Right cardiac atrium (tissue), 5 donors: ENCODE results near the gene ACBD4. TPM values are rescaled to one million over a fixed set of nuclear protein-coding genes. Genes with fewer than 3 reads are reported as not detected.

ENCODE experiments used
- ATAC-seq, 2 donors: fragments of 200-7000 bp; cut with Tn5 transposase; one replicate each; pipeline versions ENCODE4 v1.8.0 to v1.9.1; 2020; ENCODE audit warnings: moderate library complexity in 2 of 2, mild to moderate bottlenecking in 1 of 2
- DNase-seq, 3 donors: peaks; one replicate each; pipeline ENCODE4 v3.0.0-alpha.2; 2020
- H3K27ac ChIP-seq: one replicate; pipeline ENCODE4 v1.5.1; 2013; ENCODE audit warnings: mild to moderate bottlenecking, low read length, control low read depth, moderate library complexity
- H3K27me3 ChIP-seq: one replicate; pipeline ENCODE4 v1.6.1; 2013; ENCODE audit not compliant: control insufficient read depth, insufficient read depth
- H3K4me1 ChIP-seq: one replicate; pipeline ENCODE4 v1.6.1; 2013; ENCODE audit warnings: low read length; ENCODE audit not compliant: control insufficient read depth, insufficient read depth
- H3K4me3 ChIP-seq: one replicate; pipeline ENCODE4 v1.5.1; 2013; ENCODE audit warnings: low read length, control low read depth
- H3K9me3 ChIP-seq: one replicate; pipeline ENCODE4 v1.6.1; 2013; ENCODE audit warnings: low read length; ENCODE audit not compliant: control insufficient read depth
- WGBS: extraction: QIAGEN DNeasy Blood & Tissue Kit; methylation state at CpG from one replicate; pipeline ENCODE4 v1.1.7; 2013; 5-methylcytosine and 5-hydroxymethylcytosine counted together
- intact Hi-C, 4 donors: fragments of 100-400 bp; cut with DNase I; formaldehyde crosslinking; loops; one replicate each; pipeline versions ENCODE4 v1.11.0 to v1.14.0; 2022 to 2023
- polyA plus RNA-seq: library from polyadenylated mRNA; stranded (reverse); fragments of 200-250 nt; gene quantifications from one replicate; pipeline ENCODE4 v1.2.3, GENCODE V29; 2013
- total RNA-seq, 4 donors: library from RNA; stranded (reverse); fragmentation: NEBNext Ultra II Directional; extraction: Animal tissue kit (Norgen Biotek cat#: 25700); gene quantifications; one replicate each; pipeline ENCODE4 v1.2.1, GENCODE V29; 2021
- donor health status: healthy with polysubstance abuse.
- donor health status: DM: no; HTN: yes; CAD: no.
- donor health status: DM: no; HTN: no; CAD: no.
- donor health status: DM: no; HTN: yes; CAD: no; lungs with severe emphysema.
- donor health status: DM: yes; HTN: yes; CAD: no.

The ACBD4 gene
- total and polyA plus RNA-seq, 5 donors = 11.9 to 14.8 (median 12.3) TPM

DNA sequence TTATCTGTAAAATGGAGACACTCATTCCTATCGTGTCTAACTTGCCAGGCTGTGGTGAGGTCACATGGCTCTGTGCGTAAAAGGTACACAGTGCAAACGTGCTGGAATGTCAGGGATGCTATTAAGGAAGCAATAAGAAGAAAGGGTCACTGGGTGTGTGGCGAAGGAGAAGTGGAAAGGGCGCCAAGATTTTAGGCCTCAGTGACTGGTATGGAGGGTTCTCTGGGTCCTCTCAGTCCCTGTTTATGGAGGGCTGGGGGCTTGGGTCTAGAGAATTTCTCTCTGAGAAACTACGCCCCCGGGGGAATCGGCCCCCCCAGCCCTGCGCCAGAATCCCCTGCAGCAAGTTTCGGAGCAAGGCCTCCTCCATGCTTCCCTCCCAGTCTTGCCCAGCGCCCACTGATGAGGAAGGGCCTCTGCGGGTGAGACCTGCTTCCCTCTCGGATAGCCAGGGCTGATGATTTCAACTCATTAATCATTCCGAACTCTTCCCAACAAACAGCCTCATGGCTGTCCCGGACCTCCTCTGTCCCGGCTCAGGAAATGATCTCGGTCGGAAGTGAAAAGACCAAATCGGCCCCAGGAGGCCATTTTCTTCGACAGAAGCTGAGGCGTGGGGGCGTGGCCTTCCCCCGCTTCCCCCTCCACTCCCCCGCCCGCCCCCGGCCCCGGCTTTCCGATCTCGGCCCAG, 11.5 kb downstream of the ACBD4 start:
- Histone ChIP-seq H3K4me3 (peak overlapping the region; percentile 85), H3K4me1 (peaks cover 9% of the 10 kb centered on the region), H3K27me3 (no peaks in the 10 kb centered on the region), H3K9me3 (no peaks in the 10 kb centered on the region), H3K27ac (peak overlapping the region; percentile 99)
- intact Hi-C loops = loop anchor here in 3 of 4 donors (2.0 to 10.0 kb wide), 3 partner anchors 14 to 168 kb away; partner anchors contain the start of genes HEXIM2 (in 1 of the 3) and MAP3K14 (in 1 of the 3)
- WGBS = 9% methylated on average over 29 of the region's 29 CpGs
- peak; percentile 0 to 7 for ATAC-seq
- no peak for DNase-seq

DNA sequence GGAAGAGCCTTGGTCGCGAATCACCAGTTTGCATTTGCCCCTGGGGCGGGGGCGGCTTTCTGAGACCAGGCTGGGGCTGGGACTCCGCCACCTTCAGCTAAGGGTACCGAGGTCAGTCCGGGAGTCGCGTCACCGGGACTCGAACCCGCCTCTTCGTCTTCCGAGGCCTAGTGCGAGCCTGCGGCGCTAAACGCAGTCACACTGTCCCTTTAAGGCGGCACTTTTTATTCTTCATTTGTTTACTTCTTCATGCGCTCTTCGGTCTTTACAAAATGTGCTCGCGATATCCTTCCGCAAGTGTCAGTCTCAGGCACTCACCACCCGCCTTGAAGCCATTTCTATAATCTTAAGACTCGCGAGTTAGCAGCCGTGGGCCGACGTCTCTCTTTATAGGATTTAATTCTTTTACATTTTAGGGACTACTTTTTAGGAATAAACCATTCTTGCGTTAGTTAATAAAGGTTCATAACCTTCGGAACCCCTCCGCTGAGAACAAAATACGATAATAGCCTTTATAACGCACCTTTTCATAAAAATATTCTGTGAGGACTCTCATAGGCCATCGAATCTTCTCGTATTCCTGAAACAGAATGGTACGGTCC, 12.2 kb downstream of the ACBD4 start:
- peak overlapping the region; percentile 85 for H3K4me3 ChIP-seq
- ATAC-seq (peak; percentile 17 to 34), DNase-seq (peak; percentile 86 to 94 (median 93))
- WGBS = under 1% methylated on average over 38 of the region's 38 CpGs
- no peaks in the 10 kb centered on the region for H3K9me3 ChIP-seq
- no peaks in the 10 kb centered on the region for H3K27me3 ChIP-seq
- peak overlapping the region; percentile 99 for H3K27ac ChIP-seq
- H3K4me1 ChIP-seq = peaks cover 9% of the 10 kb centered on the region
- intact Hi-C loops = loop anchor here in 3 of 4 donors (2.0 to 10.0 kb wide), 4 partner anchors 13 to 167 kb away; partner anchors contain the start of genes ACBD4 (in 1 of the 3), HEXIM2 (in 1 of the 3) and MAP3K14 (in 1 of the 3)

GRCh38 chr17:45148183-45149036, 12.9 kb downstream of the ACBD4 start, which contains the start of gene HEXIM1:
HEXIM1 (plus strand) TSS chr17:45148475; CDS start chr17:45149191, 716 bp downstream.
- DNase-seq = peak; percentile 99 to 100 (median 100)
- peaks cover 9% of the 10 kb centered on the region for H3K4me1 ChIP-seq
- under 1% methylated on average over 58 of the region's 58 CpGs for WGBS
- peak within 1 kb of the TSS; percentile 85 for H3K4me3 ChIP-seq
- no peaks in the 10 kb centered on the region for H3K9me3 ChIP-seq
- H3K27ac ChIP-seq = peak within 1 kb of the TSS; percentile 99
- H3K27me3 ChIP-seq = no peaks in the 10 kb centered on the region
- peak; percentile 83 to 85 for ATAC-seq
- intact Hi-C loops = loop anchor here in 3 of 4 donors (2.0 to 10.0 kb wide), 3 partner anchors 14 to 166 kb away; partner anchors contain the start of genes ACBD4 (in 1 of the 3) and MAP3K14 (in 1 of the 3)

- no peaks in the 10 kb centered on the region for H3K27me3 ChIP-seq
- no peaks in the 10 kb centered on the region for H3K9me3 ChIP-seq
- peak overlapping the region; percentile 82 for H3K4me3 ChIP-seq
- under 1% methylated on average over 32 of the region's 32 CpGs for WGBS
- peaks cover 9% of the 10 kb centered on the region for H3K4me1 ChIP-seq
- intact Hi-C loops = loop anchor here in 3 of 4 donors (2.0 to 10.0 kb wide), 3 partner anchors 14 to 166 kb away; partner anchors contain the start of genes ACBD4 (in 1 of the 3) and MAP3K14 (in 1 of the 3)
- peak overlapping the region; percentile 98 for H3K27ac ChIP-seq
- ATAC-seq (peak; percentile 67 to 71), DNase-seq (peak; percentile 89 to 96 (median 95))
Measured at GRCh38 chr17:45149037-45149668, 13.7 kb downstream of the ACBD4 start.

GRCh38 chr17:45149669-45150664, 14.5 kb downstream of the ACBD4 start:
- under 1% methylated on average over 56 of the region's 56 CpGs for WGBS
- Histone ChIP-seq H3K27ac (peak overlapping the region; percentile 98), H3K9me3 (no peaks in the 10 kb centered on the region), H3K4me3 (peak overlapping the region; percentile 82), H3K27me3 (no peaks in the 10 kb centered on the region), H3K4me1 (peaks cover 9% of the 10 kb centered on the region)
- ATAC-seq = peak; percentile 7 to 22
- intact Hi-C loops = loop anchor here in 3 of 4 donors (2.0 to 10.0 kb wide), 3 partner anchors 15 to 165 kb away; partner anchors contain the start of genes ACBD4 (in 1 of the 3) and MAP3K14 (in 1 of the 3)
- peak; percentile 77 to 91 (median 90) for DNase-seq

DNA sequence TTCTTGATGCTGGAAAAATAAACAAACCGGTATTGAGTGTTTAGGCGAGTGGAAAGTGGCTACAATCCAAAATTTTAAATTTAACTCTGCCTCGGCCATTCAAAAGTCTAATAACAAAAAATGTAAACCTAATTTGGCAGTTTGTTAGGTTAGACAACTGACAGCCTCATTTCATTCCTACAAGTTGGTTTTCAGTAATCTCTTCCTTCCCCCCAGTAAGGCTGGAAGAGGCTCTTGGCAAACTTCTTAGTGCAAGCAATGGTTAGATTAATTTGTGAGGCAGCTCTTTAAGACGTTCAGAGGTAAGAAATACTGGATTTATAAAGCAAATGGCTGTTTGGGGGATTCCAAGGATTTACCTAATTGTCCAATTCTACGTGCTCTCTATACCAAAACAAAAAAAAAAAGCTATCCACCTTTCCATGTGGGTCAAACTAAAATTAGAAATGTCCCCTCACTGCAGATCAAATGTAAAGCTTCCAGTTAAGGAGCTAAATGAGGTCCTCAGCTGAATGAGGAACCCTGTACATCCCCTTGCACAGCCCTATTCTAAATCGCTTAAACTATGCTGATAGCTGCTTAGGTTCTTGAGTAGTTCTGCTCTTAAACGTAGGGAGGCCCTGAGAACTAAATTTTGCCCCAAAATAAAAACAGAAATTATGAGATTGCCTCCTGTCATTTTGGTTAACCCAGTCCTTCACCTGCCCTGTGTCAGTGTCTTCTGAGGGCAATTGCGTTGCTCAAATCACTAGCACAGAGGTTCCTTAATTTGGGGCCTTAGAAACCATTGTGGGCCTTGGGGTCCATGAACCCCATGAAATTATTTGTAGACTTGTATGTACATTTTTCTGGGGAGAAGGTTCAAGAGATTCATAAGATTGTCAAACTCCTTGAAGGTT, 15.7 kb downstream of the ACBD4 start:
- 21% methylated on average over 8 of the region's 8 CpGs for WGBS
- intact Hi-C loops = no loop called here
- H3K27me3 ChIP-seq = no peaks in the 10 kb centered on the region
- no peaks in the 10 kb centered on the region for H3K9me3 ChIP-seq
- no peak for DNase-seq
- H3K4me3 ChIP-seq = peak overlapping the region; percentile 82
- H3K27ac ChIP-seq = peak overlapping the region; percentile 30
- no peak for ATAC-seq
- H3K4me1 ChIP-seq = peaks cover 11% of the 10 kb centered on the region

GRCh38 chr17:45155029-45155428, 19.5 kb downstream of the ACBD4 start:
- peaks cover 6% of the 10 kb centered on the region for H3K4me1 ChIP-seq

GRCh38 chr17:45155483-45155882, 20.0 kb downstream of the ACBD4 start:
- Histone ChIP-seq H3K27ac (peak overlapping the region; percentile 57), H3K4me1 (peaks cover 6% of the 10 kb centered on the region), H3K9me3 (no peaks in the 10 kb centered on the region), H3K27me3 (no peaks in the 10 kb centered on the region), H3K4me3 (no peak overlapping the region)
- WGBS = 79% methylated on average over 2 of the region's 2 CpGs
- DNase-seq (no peak), ATAC-seq (no peak)
- intact Hi-C loops = loop anchor here in 1 of 4 donors (5.0 kb wide), 1 partner anchor 42 kb away; no protein-coding TSS in a partner anchor

More at GRCh38 chr17:45155029-45155428, 19.5 kb downstream of the ACBD4 start:
- no peak overlapping the region for H3K27ac ChIP-seq
- WGBS = 94% methylated on average over 4 of the region's 4 CpGs
- ATAC-seq = no peak
- no peak overlapping the region for H3K4me3 ChIP-seq
- H3K9me3 ChIP-seq = no peaks in the 10 kb centered on the region
- intact Hi-C loops = loop anchor here in 1 of 4 donors (5.0 kb wide), 1 partner anchor 42 kb away; no protein-coding TSS in a partner anchor
- H3K27me3 ChIP-seq = no peaks in the 10 kb centered on the region
- no peak for DNase-seq
